ENCODE data around the gene LRRC18.

GRCh38 chr10:48981310-48981907 is 41.8 kb upstream of the LRRC18 start:
- no peak for TF ChIP-seq POLR2A (IDR thresholded peaks at IDR 0.05)
- peak in 5 of 7 experiments; percentile 40 to 73 (median 68) for TF ChIP-seq CTCF (IDR thresholded peaks at IDR 0.05)
- TF ChIP-seq POLR2AphosphoS5 (IDR thresholded peaks at IDR 0.05): no peak
